CD4-positive, CD25-positive, alpha-beta regulatory T cell (primary cell): Measurements from ENCODE around the gene TPST2. TPM values are rescaled to one million over a fixed set of nuclear protein-coding genes. Genes with fewer than 3 reads are reported as not detected.

Experiments used
- ATAC-seq, 2 donors: fragments of 150-1000 bp; cut with Tn5 transposase; one replicate each; pipeline ENCODE4 v1.10.0; 2021; ENCODE audit warnings: low read depth in 2 of 2, moderate number of reproducible peaks in 2 of 2, moderate library complexity in 1 of 2
- DNase-seq, 3 donors: peaks; one replicate each; pipeline versions ENCODE4 v3.0.0 to v3.0.0-alpha.2; 2012 to 2022; ENCODE audit warnings: mixed read lengths in 1 of 3
- H3K27ac ChIP-seq: one replicate; pipeline ENCODE4 v1.7.0; 2013; ENCODE audit warnings: mild to moderate bottlenecking, low read length; ENCODE audit not compliant: insufficient read depth, poor library complexity, severe bottlenecking
- H3K27me3 ChIP-seq: one replicate; pipeline ENCODE4 v1.7.0; 2013; ENCODE audit warnings: low read length; ENCODE audit not compliant: control insufficient read depth, insufficient read depth
- H3K36me3 ChIP-seq: one replicate; pipeline ENCODE4 v1.7.0; 2013; ENCODE audit warnings: mild to moderate bottlenecking, low read length, moderate library complexity; ENCODE audit not compliant: control insufficient read depth, insufficient read depth
- H3K4me1 ChIP-seq: 2 replicates; pipeline ENCODE4 v1.7.0; 2013; ENCODE audit warnings: mild to moderate bottlenecking, low read length; ENCODE audit not compliant: insufficient read depth, control insufficient read depth, poor library complexity, severe bottlenecking
- H3K4me3 ChIP-seq: one replicate; pipeline ENCODE4 v1.7.0; 2013; ENCODE audit warnings: low read depth, mild to moderate bottlenecking, low read length, moderate library complexity
- H3K9me3 ChIP-seq, 2 experiments: 1 replicate in 1 of 2; 2 replicates in 1 of 2; pipeline ENCODE4 v1.7.0; 2013; ENCODE audit warnings: low read length in 2 of 2, mild to moderate bottlenecking in 1 of 2, moderate library complexity in 1 of 2; ENCODE audit not compliant: control insufficient read depth in 2 of 2
- H3K27ac Mint-ChIP-seq, 3 donors: one replicate each; pipeline ENCODE4 v1.8.0; 2020 to 2022; ENCODE audit warnings: mild to moderate bottlenecking in 3 of 3, mixed read lengths in 3 of 3, moderate library complexity in 2 of 3
- H3K27me3 Mint-ChIP-seq: one replicate; pipeline ENCODE4 v1.8.0; 2022; ENCODE audit warnings: mild to moderate bottlenecking, mixed read lengths
- H3K36me3 Mint-ChIP-seq: one replicate; pipeline ENCODE4 v1.8.0; 2020; ENCODE audit warnings: mixed read lengths
- H3K4me1 Mint-ChIP-seq, 4 donors: one replicate each; pipeline ENCODE4 v1.8.0; 2020 to 2022; ENCODE audit warnings: mixed read lengths in 4 of 4, mild to moderate bottlenecking in 1 of 4
- H3K4me3 Mint-ChIP-seq, 4 donors: one replicate each; pipeline ENCODE4 v1.8.0; 2020 to 2022; ENCODE audit warnings: mild to moderate bottlenecking in 4 of 4, mixed read lengths in 4 of 4, moderate library complexity in 3 of 4
- H3K9me3 Mint-ChIP-seq, 7 donors: one replicate each; pipeline ENCODE4 v1.8.0; 2020 to 2022; ENCODE audit warnings: mixed read lengths in 7 of 7, mild to moderate bottlenecking in 3 of 7, moderate library complexity in 2 of 7
- polyA plus RNA-seq, 4 donors: library from polyadenylated mRNA; unstranded; fragments of 300-500 nt; fragmentation: Illumina TruSeq; gene quantifications; one replicate each; pipeline ENCODE4 v1.2.3, GENCODE V29; 2021
- total RNA-seq: library from RNA; stranded (reverse); gene quantifications from one replicate; pipeline ENCODE4 v1.2.3, GENCODE V29; 2022

Gene TPST2
- total and polyA plus RNA-seq, 5 donors from 2014 or later = 36.0 to 64.6 (median 55.0) TPM

- H3K4me1 ChIP-seq = no peaks in the 10 kb centered on the region
- Mint-ChIP-seq H3K9me3 (no peaks in the 10 kb centered on the region), H3K27me3 (no peaks in the 10 kb centered on the region), H3K4me1 (peaks cover 0 to 35% (median 27%) of the 10 kb centered on the region in 4 donors), H3K36me3 (peaks cover 4% of the 10 kb centered on the region), H3K4me3 (no peak overlapping the region), H3K27ac (peak overlapping the region in 1 of 3 donors; percentile 26)
- no peak overlapping the region for H3K27ac ChIP-seq
- H3K4me3 ChIP-seq = no peak overlapping the region
- no peaks in the 10 kb centered on the region for H3K9me3 ChIP-seq
- H3K36me3 ChIP-seq = peaks cover 12% of the 10 kb centered on the region
- DNase-seq = no peak
- no peaks in the 10 kb centered on the region for H3K27me3 ChIP-seq
- no peak for ATAC-seq
Observed at GRCh38 chr22:26561756-26562417, 28.0 kb downstream of the TPST2 start.

- H3K36me3 Mint-ChIP-seq = peaks cover 4% of the 10 kb centered on the region
- no peaks in the 10 kb centered on the region for H3K27me3 Mint-ChIP-seq
- Histone ChIP-seq H3K36me3 (peaks cover 8% of the 10 kb centered on the region), H3K4me3 (no peak overlapping the region), H3K27me3 (no peaks in the 10 kb centered on the region), H3K9me3 (no peaks in the 10 kb centered on the region), H3K27ac (no peak overlapping the region), H3K4me1 (no peaks in the 10 kb centered on the region)
- H3K27ac Mint-ChIP-seq = peak overlapping the region in 2 of 3 donors; percentile 16 to 52
- H3K9me3 Mint-ChIP-seq = no peaks in the 10 kb centered on the region
- DNase-seq (no peak), ATAC-seq (no peak)
- H3K4me3 Mint-ChIP-seq = no peak overlapping the region
- peaks cover 0 to 43% (median 24%) of the 10 kb centered on the region in 4 donors for H3K4me1 Mint-ChIP-seq
Observed at GRCh38 chr22:26559961-26560575, 29.9 kb downstream of the TPST2 start.

GRCh38 chr22:26558248-26558895 lies 31.6 kb downstream of the TPST2 start:
- Histone ChIP-seq H3K4me1 (peaks cover 4% of the 10 kb centered on the region), H3K36me3 (no peaks in the 10 kb centered on the region), H3K27me3 (no peaks in the 10 kb centered on the region), H3K27ac (no peak overlapping the region), H3K4me3 (no peak overlapping the region), H3K9me3 (no peaks in the 10 kb centered on the region)
- H3K27ac Mint-ChIP-seq = peak overlapping the region in 2 of 3 donors; percentile 48 to 92
- DNase-seq (no peak), ATAC-seq (no peak)
- no peaks in the 10 kb centered on the region for H3K27me3 Mint-ChIP-seq
- H3K36me3 Mint-ChIP-seq = peaks cover 4% of the 10 kb centered on the region
- no peak overlapping the region for H3K4me3 Mint-ChIP-seq
- no peaks in the 10 kb centered on the region for H3K9me3 Mint-ChIP-seq
- H3K4me1 Mint-ChIP-seq = peaks cover 5 to 32% (median 26%) of the 10 kb centered on the region in 4 donors

- Mint-ChIP-seq H3K9me3 (no peaks in the 10 kb centered on the region), H3K4me3 (no peak overlapping the region), H3K4me1 (peaks cover 5 to 24% (median 20%) of the 10 kb centered on the region in 4 donors), H3K27ac (no peak overlapping the region), H3K27me3 (no peaks in the 10 kb centered on the region), H3K36me3 (peaks cover 4% of the 10 kb centered on the region)
- H3K27me3 ChIP-seq = no peaks in the 10 kb centered on the region
- no peak for ATAC-seq
- H3K36me3 ChIP-seq = no peaks in the 10 kb centered on the region
- no peaks in the 10 kb centered on the region for H3K9me3 ChIP-seq
- H3K27ac ChIP-seq = no peak overlapping the region
- H3K4me1 ChIP-seq = peaks cover 4% of the 10 kb centered on the region
- DNase-seq = no peak
- no peak overlapping the region for H3K4me3 ChIP-seq
Observed at GRCh38 chr22:26556904-26557303, 33.0 kb downstream of the TPST2 start.

GRCh38 chr22:26555478-26555877 lies 34.5 kb downstream of the TPST2 start:
- Histone ChIP-seq H3K27me3 (no peaks in the 10 kb centered on the region), H3K27ac (no peak overlapping the region), H3K9me3 (no peaks in the 10 kb centered on the region), H3K4me3 (no peak overlapping the region), H3K36me3 (no peaks in the 10 kb centered on the region), H3K4me1 (peaks cover 4% of the 10 kb centered on the region)
- DNase-seq (no peak), ATAC-seq (no peak)
- peaks cover 4% of the 10 kb centered on the region for H3K36me3 Mint-ChIP-seq
- no peak overlapping the region for H3K4me3 Mint-ChIP-seq
- no peaks in the 10 kb centered on the region for H3K9me3 Mint-ChIP-seq
- H3K4me1 Mint-ChIP-seq = peaks cover 5 to 27% (median 18%) of the 10 kb centered on the region in 4 donors
- no peaks in the 10 kb centered on the region for H3K27me3 Mint-ChIP-seq
- no peak overlapping the region for H3K27ac Mint-ChIP-seq

- Histone ChIP-seq H3K4me3 (no peak overlapping the region), H3K36me3 (no peaks in the 10 kb centered on the region), H3K4me1 (peaks cover 4% of the 10 kb centered on the region), H3K27me3 (no peaks in the 10 kb centered on the region), H3K9me3 (no peaks in the 10 kb centered on the region), H3K27ac (no peak overlapping the region)
- ATAC-seq (no peak), DNase-seq (no peak)
- Mint-ChIP-seq H3K9me3 (no peaks in the 10 kb centered on the region), H3K27me3 (no peaks in the 10 kb centered on the region), H3K4me3 (no peak overlapping the region), H3K4me1 (peaks cover 5 to 27% (median 16%) of the 10 kb centered on the region in 4 donors), H3K27ac (no peak overlapping the region), H3K36me3 (peaks cover 8% of the 10 kb centered on the region)
Observed at GRCh38 chr22:26554956-26555355, 35.0 kb downstream of the TPST2 start.

- Mint-ChIP-seq H3K9me3 (no peaks in the 10 kb centered on the region), H3K4me3 (no peak overlapping the region), H3K36me3 (peaks cover 8% of the 10 kb centered on the region), H3K27ac (no peak overlapping the region), H3K27me3 (no peaks in the 10 kb centered on the region), H3K4me1 (peaks cover 5 to 28% (median 11%) of the 10 kb centered on the region in 4 donors)
- Histone ChIP-seq H3K36me3 (no peaks in the 10 kb centered on the region), H3K4me1 (peaks cover 4% of the 10 kb centered on the region), H3K27ac (no peak overlapping the region), H3K4me3 (no peak overlapping the region), H3K9me3 (no peaks in the 10 kb centered on the region), H3K27me3 (no peaks in the 10 kb centered on the region)
- DNase-seq (no peak), ATAC-seq (no peak)
Observed at GRCh38 chr22:26553056-26553752, 36.7 kb downstream of the TPST2 start.
